ENCODE data around the gene GPAT2. TPM values are rescaled to one million over a fixed set of nuclear protein-coding genes. Genes with fewer than 3 reads are reported as not detected.
"Not testable (repeated sequence)": the region's sequence is repeated elsewhere in the genome, so short reads cannot be mapped to it uniquely, and the experiment has no call there.

Gene GPAT2
- total and polyA plus RNA-seq, 9 donors = 0.50 to 8.0 (median 2.0) TPM

DNA sequence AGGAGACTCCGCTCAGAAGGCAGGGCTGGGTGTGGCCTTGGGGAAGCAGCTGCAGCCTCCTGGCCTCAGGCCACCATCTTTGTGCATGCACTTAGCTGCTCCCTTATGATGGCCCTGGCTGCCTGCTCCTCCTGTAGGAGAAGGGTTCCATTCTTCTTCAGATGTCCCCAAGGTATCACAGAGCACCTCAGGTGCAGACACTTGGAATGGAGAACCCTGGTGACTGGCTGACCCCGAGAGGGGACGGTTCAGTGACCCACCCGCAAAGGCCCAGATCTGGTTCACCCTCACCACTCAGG is 9.6 kb downstream of the GPAT2 start:
- intact Hi-C loops (cut with DNase I) = loop anchor here in 2 of 4 donors (10.0 kb wide), 2 partner anchors 90 to 150 kb away; partner anchors contain the start of gene ADRA2B (in 1 of the 2)
- Histone ChIP-seq H3K36me3 (no peaks in the 10 kb centered on the region), H3K27me3 (no peaks in the 10 kb centered on the region), H3K27ac (no peak overlapping the region), H3K4me3 (no peak overlapping the region), H3K9me3 (no peaks in the 10 kb centered on the region), H3K4me1 (ENCODE audit: insufficient read depth) (no peaks in the 10 kb centered on the region)
- TF ChIP-seq EP300 (IDR thresholded peaks at IDR 0.05) (no peak), POLR2A (IDR thresholded peaks at IDR 0.05) (no peak)
- TF ChIP-seq, protein P1, sequence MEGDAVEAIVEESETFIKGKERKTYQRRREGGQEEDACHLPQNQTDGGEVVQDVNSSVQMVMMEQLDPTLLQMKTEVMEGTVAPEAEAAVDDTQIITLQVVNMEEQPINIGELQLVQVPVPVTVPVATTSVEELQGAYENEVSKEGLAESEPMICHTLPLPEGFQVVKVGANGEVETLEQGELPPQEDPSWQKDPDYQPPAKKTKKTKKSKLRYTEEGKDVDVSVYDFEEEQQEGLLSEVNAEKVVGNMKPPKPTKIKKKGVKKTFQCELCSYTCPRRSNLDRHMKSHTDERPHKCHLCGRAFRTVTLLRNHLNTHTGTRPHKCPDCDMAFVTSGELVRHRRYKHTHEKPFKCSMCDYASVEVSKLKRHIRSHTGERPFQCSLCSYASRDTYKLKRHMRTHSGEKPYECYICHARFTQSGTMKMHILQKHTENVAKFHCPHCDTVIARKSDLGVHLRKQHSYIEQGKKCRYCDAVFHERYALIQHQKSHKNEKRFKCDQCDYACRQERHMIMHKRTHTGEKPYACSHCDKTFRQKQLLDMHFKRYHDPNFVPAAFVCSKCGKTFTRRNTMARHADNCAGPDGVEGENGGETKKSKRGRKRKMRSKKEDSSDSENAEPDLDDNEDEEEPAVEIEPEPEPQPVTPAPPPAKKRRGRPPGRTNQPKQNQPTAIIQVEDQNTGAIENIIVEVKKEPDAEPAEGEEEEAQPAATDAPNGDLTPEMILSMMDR (IDR thresholded peaks at IDR 0.05) = no peak
- WGBS, 3 donors = 67 to 74% (median 71%) methylated on average over 4 of the region's 4 CpGs
- no peak for DNase-seq

DNA sequence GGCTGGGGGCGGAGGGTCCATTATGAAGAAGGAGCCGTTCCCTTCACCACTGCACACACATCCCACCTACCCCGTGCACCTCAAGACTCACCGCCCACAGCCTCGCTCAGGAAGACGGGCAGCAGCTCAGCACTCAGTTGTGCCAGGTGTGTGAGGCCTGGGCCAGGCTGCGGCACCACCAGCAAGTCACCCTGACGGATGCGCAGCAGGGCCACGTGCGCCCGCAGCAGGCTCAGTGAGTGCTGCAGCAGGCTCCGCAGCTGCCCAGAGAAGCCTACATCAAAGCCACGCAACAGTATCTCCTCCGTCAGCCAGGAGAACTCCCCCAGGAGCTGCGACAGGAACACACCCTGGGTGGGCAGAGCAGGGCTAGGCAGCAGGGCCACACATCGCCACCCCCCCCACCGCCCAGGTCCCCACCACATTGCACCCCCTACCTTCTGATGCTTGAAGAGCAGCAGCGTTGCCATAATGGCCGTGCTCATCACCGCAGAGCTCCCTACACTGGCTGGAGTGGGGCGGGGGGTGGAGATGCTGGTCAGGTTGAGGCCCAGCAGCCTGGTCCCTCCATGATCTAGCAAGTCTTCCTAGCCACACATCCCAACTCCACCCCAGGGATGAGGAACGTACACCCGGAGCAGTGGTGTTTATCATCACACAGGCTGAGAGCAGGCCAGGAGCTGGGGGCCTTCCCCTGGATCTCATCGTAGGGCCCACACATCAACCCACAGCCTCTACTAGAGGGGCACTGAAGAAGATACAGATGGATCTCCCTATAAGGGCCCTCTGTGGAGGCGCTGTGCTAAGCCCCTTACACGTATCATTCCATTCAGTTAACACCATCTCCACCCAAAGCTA is 10.2 kb downstream of the GPAT2 start:
- no peaks in the 10 kb centered on the region for H3K9me3 ChIP-seq

DNA sequence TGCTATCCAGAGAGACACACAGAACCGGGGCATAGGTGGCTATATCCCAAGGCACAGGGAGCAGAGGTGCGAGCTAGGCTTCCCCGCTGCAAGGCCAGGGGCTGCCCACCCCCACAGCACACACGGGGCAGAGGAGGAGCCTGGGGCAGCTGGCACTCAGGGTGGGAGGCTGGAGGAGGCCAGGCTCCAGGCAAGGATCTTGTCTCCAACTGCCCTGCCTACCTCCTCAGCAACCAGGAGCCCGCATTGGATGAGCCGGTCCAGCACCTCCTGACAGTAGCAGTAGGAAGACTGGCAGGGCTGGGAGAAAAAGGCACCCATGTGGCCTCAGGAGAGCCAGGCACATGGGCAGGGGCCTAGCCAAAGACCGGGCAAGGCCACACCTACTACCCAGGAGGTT is 11.0 kb downstream of the GPAT2 start:
- H3K4me1 ChIP-seq (ENCODE audit: insufficient read depth); H3K4me3 ChIP-seq; H3K27me3 ChIP-seq; DNase-seq; H3K9me3 ChIP-seq; H3K27ac ChIP-seq; H3K36me3 ChIP-seq: not testable (repeated sequence)
- WGBS, 3 donors = 73 to 79% (median 74%) methylated on average over 3 to 7 of the region's 7 CpGs
- intact Hi-C loops (cut with DNase I) = loop anchor here in 2 of 4 donors (10.0 kb wide), 2 partner anchors 91 to 151 kb away; partner anchors contain the start of gene ADRA2B (in 1 of the 2)

More for the DNA sequence above, 10.2 kb downstream of the GPAT2 start:
- 68 to 78% (median 69%) methylated on average over 14 to 27 of the region's 27 CpGs for WGBS, 3 donors
- H3K4me3 ChIP-seq = no peak overlapping the region
- H3K27ac ChIP-seq = no peak overlapping the region
- intact Hi-C loops (cut with DNase I) = loop anchor here in 2 of 4 donors (10.0 kb wide), 2 partner anchors 90 to 150 kb away; partner anchors contain the start of gene ADRA2B (in 1 of the 2)
- no peak for TF ChIP-seq POLR2A (IDR thresholded peaks at IDR 0.05)
- TF ChIP-seq EP300 (IDR thresholded peaks at IDR 0.05) = no peak
- TF ChIP-seq, protein P1 (IDR thresholded peaks at IDR 0.05) = no peak
- no peak for DNase-seq
- H3K36me3 ChIP-seq = no peaks in the 10 kb centered on the region
- no peaks in the 10 kb centered on the region for H3K4me1 ChIP-seq (ENCODE audit: insufficient read depth)
- H3K27me3 ChIP-seq = no peaks in the 10 kb centered on the region

DNA sequence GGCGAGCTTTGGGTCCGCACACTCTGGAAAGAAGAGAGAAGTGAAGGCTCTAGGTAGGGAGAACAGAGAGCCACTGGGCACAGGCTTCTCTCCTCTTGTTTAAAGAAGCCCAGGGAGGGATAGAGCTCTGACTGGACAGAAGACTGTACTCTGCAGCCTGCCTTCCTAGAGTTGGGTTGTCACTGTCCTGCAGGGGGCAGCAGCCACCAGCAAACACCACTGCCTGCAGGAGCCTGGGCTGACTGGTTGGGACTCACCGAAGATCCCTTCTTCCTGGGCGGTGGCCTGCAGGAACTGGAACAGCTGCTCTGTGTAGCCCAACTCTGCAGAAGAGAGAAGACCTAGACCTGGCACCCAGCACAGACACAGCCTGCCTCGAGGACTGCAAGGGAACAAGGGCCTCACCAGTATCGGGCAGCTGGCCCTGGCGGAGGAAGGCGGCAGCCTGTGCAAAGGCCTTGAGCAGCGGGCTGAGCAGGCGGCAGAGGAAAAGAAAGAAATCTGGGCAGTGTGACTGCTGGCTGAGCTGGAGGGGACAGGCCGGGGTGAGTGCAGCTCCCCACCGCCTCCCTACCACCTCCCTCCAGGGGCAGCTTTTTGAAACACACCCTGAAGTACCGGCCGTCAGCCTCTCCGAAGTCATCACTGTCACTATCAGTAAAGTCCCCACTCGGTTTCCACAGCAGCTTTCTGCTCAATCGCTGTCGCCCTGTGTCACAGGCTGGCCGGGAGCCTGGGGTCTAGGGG is 11.8 kb downstream of the GPAT2 start:
- TF ChIP-seq, protein P1 (IDR thresholded peaks at IDR 0.05) = peak; percentile 51 to 65 (median 60)

DNA sequence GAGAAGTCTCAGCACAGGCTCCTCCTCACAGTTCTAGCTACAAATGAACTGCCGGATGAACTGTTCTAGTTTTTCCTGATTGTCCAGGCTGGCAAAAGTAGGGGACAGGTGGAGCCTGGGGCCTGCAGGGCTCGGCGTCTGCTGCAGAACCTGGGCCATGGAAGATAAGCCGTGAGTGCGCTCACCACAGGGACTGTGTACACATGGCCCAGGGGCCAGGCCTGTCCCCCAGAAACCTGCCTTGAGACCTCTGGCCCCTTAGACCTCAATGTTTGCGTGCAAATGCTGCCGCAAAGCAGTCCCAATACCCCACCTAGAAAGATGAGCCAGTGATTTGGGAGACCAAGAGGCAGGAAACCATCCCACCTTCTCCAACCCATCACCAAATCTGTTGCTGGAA is 12.6 kb downstream of the GPAT2 start:
- H3K27ac ChIP-seq; H3K4me1 ChIP-seq (ENCODE audit: insufficient read depth); H3K9me3 ChIP-seq; H3K27me3 ChIP-seq; H3K36me3 ChIP-seq; H3K4me3 ChIP-seq; DNase-seq: not testable (repeated sequence)
- 84 to 89% (median 85%) methylated on average over 7 of the region's 7 CpGs for WGBS, 3 donors
- intact Hi-C loops (cut with DNase I) = loop anchor here in 2 of 4 donors (10.0 kb wide), 2 partner anchors 93 to 153 kb away; partner anchors contain the start of gene ADRA2B (in 1 of the 2)

More for the DNA sequence above, 11.8 kb downstream of the GPAT2 start:
- not testable (repeated sequence) for H3K27ac ChIP-seq; H3K27me3 ChIP-seq; H3K4me3 ChIP-seq; H3K9me3 ChIP-seq; H3K36me3 ChIP-seq; H3K4me1 ChIP-seq (ENCODE audit: insufficient read depth)
- WGBS, 3 donors = 52 to 69% (median 55%) methylated on average over 14 to 16 of the region's 19 CpGs
- intact Hi-C loops (cut with DNase I) = loop anchor here in 2 of 4 donors (10.0 kb wide), 2 partner anchors 92 to 152 kb away; partner anchors contain the start of gene ADRA2B (in 1 of the 2)
- DNase-seq = peak; percentile 72 to 87 (median 81)

DNA sequence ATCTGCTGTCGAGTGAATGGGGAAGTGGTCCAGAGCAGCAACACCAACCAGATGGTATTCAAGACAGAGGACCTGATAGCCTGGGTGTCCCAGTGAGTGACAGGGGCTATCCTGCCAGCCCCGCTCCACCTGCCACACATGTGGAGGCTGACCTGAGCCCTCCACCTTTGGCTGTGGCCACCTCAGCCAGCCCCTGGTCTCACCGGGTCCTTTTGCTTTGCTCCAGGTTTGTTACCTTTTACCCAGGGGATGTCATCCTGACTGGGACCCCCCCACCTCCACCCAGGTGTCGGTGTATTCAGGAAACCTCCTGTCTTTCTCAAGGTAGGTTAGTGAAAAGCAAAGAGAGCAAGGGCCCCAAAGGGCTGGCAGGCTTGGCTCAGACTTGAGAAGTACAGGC is 13.6 kb downstream of the GPAT2 start:
- not testable (repeated sequence) for H3K36me3 ChIP-seq; H3K4me3 ChIP-seq; DNase-seq; H3K27me3 ChIP-seq; H3K4me1 ChIP-seq (ENCODE audit: insufficient read depth); H3K27ac ChIP-seq; H3K9me3 ChIP-seq
- 83 to 91% (median 88%) methylated on average over 4 of the region's 4 CpGs for WGBS, 3 donors
- intact Hi-C loops (cut with DNase I) = loop anchor here in 2 of 4 donors (10.0 kb wide), 2 partner anchors 94 to 154 kb away; partner anchors contain the start of gene ADRA2B (in 1 of the 2)

DNA sequence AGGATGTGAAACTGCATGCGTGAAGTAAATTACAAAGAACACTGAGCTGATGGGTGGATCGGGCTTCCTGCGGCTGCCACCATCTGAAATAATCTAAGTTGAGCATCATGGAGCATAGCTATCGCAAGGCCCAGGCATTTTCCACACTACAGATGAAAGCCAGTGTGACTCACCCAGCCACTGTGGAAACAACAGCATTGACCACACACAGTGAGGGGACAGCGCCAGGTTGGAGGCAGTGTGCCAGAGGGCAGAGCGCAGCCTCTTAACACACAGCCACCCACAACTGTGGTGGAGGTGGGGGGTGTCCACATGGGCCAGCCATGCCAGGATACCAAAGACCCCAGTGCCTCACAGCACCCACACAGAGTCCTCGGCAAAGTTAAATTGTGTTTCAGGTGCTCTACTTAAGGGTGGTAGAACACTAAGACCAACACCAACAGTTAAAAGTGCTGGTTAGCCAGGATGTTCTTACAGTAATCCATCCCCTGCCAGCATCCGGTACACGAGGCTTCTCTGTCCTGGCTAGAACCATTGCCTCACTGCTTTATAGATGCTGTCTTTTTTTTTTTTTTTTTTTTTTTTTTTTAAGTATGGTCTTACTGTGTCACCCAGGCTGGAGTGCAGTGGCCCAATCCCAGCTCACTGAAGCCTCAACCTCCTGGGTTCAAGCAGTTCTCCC is 14.7 kb downstream of the GPAT2 start:
- not testable (repeated sequence) for H3K4me3 ChIP-seq; H3K36me3 ChIP-seq; H3K27me3 ChIP-seq; DNase-seq; H3K27ac ChIP-seq; H3K9me3 ChIP-seq; H3K4me1 ChIP-seq (ENCODE audit: insufficient read depth)
- WGBS, 3 donors = 47 to 65% (median 64%) methylated on average over 3 to 5 of the region's 9 CpGs
- intact Hi-C loops (cut with DNase I) = loop anchor here in 2 of 4 donors (10.0 kb wide), 2 partner anchors 95 to 155 kb away; partner anchors contain the start of gene ADRA2B (in 1 of the 2)
